ENCODE results near the gene FTSJ3.
A peak's percentile ranks its signal among the peaks of the same experiment; 100 is the strongest.

FTSJ3 gene

GRCh38 chr17:63838631-63839171 is 11.2 kb upstream of the FTSJ3 start:
- TF ChIP-seq CTCF (IDR thresholded peaks at IDR 0.05; ENCODE audit: insufficient read depth, missing control alignments), result no peak
- FAIRE-seq (no peak), DNase-seq (ENCODE audit: insufficient read length, low spot score) (no peak)

- FAIRE-seq (no peak), DNase-seq (ENCODE audit: insufficient read length, low spot score) (no peak)
- TF ChIP-seq CTCF (IDR thresholded peaks at IDR 0.05; ENCODE audit: insufficient read depth, missing control alignments), result no peak
These were observed 10.6 kb upstream of the FTSJ3 start for GRCh38 chr17:63837962-63838600.

GRCh38 chr17:63837480-63837879 is 10.0 kb upstream of the FTSJ3 start:
- TF ChIP-seq CTCF (IDR thresholded peaks at IDR 0.05; ENCODE audit: insufficient read depth, missing control alignments), result no peak

GRCh38 chr17:63836811-63837210 is 9.3 kb upstream of the FTSJ3 start:
- FAIRE-seq, result no peak
- TF ChIP-seq CTCF (IDR thresholded peaks at IDR 0.05; ENCODE audit: insufficient read depth, missing control alignments), result no peak
- no peak for DNase-seq (ENCODE audit: insufficient read length, low spot score)

More at GRCh38 chr17:63837480-63837879, 10.0 kb upstream of the FTSJ3 start:
- FAIRE-seq, result no peak
- DNase-seq (ENCODE audit: insufficient read length, low spot score), result no peak

GRCh38 chr17:63835167-63835720 is 7.8 kb upstream of the FTSJ3 start:
- no peak for TF ChIP-seq CTCF (IDR thresholded peaks at IDR 0.05; ENCODE audit: insufficient read depth, missing control alignments)
- FAIRE-seq (no peak), DNase-seq (ENCODE audit: insufficient read length, low spot score) (no peak)

GRCh38 chr17:63834431-63835166 is 7.1 kb upstream of the FTSJ3 start:
- peak; percentile 87 for TF ChIP-seq CTCF (IDR thresholded peaks at IDR 0.05; ENCODE audit: insufficient read depth, missing control alignments)
- DNase-seq (ENCODE audit: insufficient read length, low spot score) (no peak), FAIRE-seq (no peak)

All from D721Med (cell line).